Trophoblast cell (in vitro differentiated cells and primary cell): ENCODE data around the gene ASCC3.

Experiments used
- DNase-seq, 2 donors: peaks; one replicate each; pipeline ENCODE4 v3.0.0-alpha.2; 2016
- H2AFZ ChIP-seq: 2 replicates; pipeline ENCODE4 v1.6.1; 2013; ENCODE audit warnings: low read length, moderate library complexity, mild to moderate bottlenecking; ENCODE audit not compliant: insufficient read depth, poor library complexity
- H2AK5ac ChIP-seq: 2 replicates; pipeline ENCODE4 v1.6.1; 2013; ENCODE audit warnings: mild to moderate bottlenecking, low read length
- H2BK120ac ChIP-seq: 2 replicates; pipeline ENCODE4 v1.6.1; 2013; ENCODE audit warnings: low read length, mild to moderate bottlenecking, moderate library complexity; ENCODE audit not compliant: insufficient read depth, poor library complexity
- H2BK12ac ChIP-seq: 2 replicates; pipeline ENCODE4 v1.6.1; 2013; ENCODE audit warnings: mild to moderate bottlenecking, low read length, moderate library complexity
- H2BK5ac ChIP-seq: 2 replicates; pipeline ENCODE4 v1.6.1; 2013; ENCODE audit warnings: low read length, low read depth, moderate library complexity, mild to moderate bottlenecking; ENCODE audit not compliant: poor library complexity
- H3K14ac ChIP-seq: 2 replicates; pipeline ENCODE4 v1.6.1; 2013; ENCODE audit warnings: mild to moderate bottlenecking, low read length
- H3K18ac ChIP-seq: 2 replicates; pipeline ENCODE4 v1.6.1; 2013; ENCODE audit warnings: mild to moderate bottlenecking, low read length
- H3K23ac ChIP-seq: 2 replicates; pipeline ENCODE4 v1.6.1; 2013; ENCODE audit warnings: low read length
- H3K27ac ChIP-seq: 2 replicates; pipeline ENCODE4 v1.5.1; 2013; ENCODE audit warnings: low read depth, mild to moderate bottlenecking, inconsistent platforms, low read length, moderate library complexity
- H3K27me3 ChIP-seq: 2 replicates; pipeline ENCODE4 v1.6.1; 2013; ENCODE audit warnings: inconsistent platforms, mild to moderate bottlenecking, low read length, moderate library complexity; ENCODE audit not compliant: insufficient read depth
- H3K36me3 ChIP-seq, 2 experiments: 1 replicate in 1 of 2; 2 replicates in 1 of 2; pipeline ENCODE4 v1.6.1; 2013; ENCODE audit warnings: low read length in 2 of 2, mild to moderate bottlenecking in 2 of 2, moderate library complexity in 1 of 2; ENCODE audit not compliant: insufficient read depth in 2 of 2, control insufficient read depth in 1 of 2
- H3K4ac ChIP-seq: 2 replicates; pipeline ENCODE4 v1.6.1; 2013; ENCODE audit warnings: low read depth, mild to moderate bottlenecking, low read length, moderate library complexity
- H3K4me1 ChIP-seq, 2 experiments: 1 replicate in 1 of 2; 2 replicates in 1 of 2; pipeline ENCODE4 v1.6.1; 2013; ENCODE audit warnings: low read length in 2 of 2, mild to moderate bottlenecking in 2 of 2, moderate library complexity in 1 of 2; ENCODE audit not compliant: insufficient read depth in 2 of 2, control insufficient read depth in 1 of 2
- H3K4me2 ChIP-seq: 2 replicates; pipeline ENCODE4 v1.6.1; 2013; ENCODE audit warnings: inconsistent platforms, mild to moderate bottlenecking, low read length, moderate library complexity
- H3K4me3 ChIP-seq: 2 replicates; pipeline ENCODE4 v1.5.1; 2013; ENCODE audit warnings: mild to moderate bottlenecking, low read depth, low read length, inconsistent platforms
- H3K79me1 ChIP-seq: one replicate; pipeline ENCODE4 v1.6.1; 2013; ENCODE audit warnings: low read length
- H3K79me2 ChIP-seq: 2 replicates; pipeline ENCODE4 v1.6.1; 2013; ENCODE audit warnings: low read length, mild to moderate bottlenecking; ENCODE audit not compliant: control insufficient read depth, insufficient read depth, poor library complexity
- H3K9ac ChIP-seq: 2 replicates; pipeline ENCODE4 v1.6.1; 2013; ENCODE audit warnings: mild to moderate bottlenecking, low read length
- H3K9me3 ChIP-seq: 2 replicates; pipeline ENCODE4 v1.6.1; 2013; ENCODE audit warnings: low read depth, mild to moderate bottlenecking, control low read depth, inconsistent platforms, low read length; ENCODE audit not compliant: insufficient read depth
- H4K12ac ChIP-seq: 2 replicates; pipeline ENCODE4 v1.6.1; 2013; ENCODE audit warnings: low read depth, mild to moderate bottlenecking, low read length, moderate library complexity
- H4K8ac ChIP-seq: 2 replicates; pipeline ENCODE4 v1.6.1; 2013; ENCODE audit warnings: low read depth, mild to moderate bottlenecking, low read length, moderate library complexity
- H4K91ac ChIP-seq: one replicate; pipeline ENCODE4 v1.6.1; 2013; ENCODE audit warnings: low read depth, mild to moderate bottlenecking, low read length, moderate library complexity
- WGBS: extraction: QIAGEN DNeasy Blood & Tissue Kit; methylation state at CpG from one replicate; pipeline ENCODE4 v1.1.7; 2013; ENCODE audit warnings: missing lambda C conversion rate; ENCODE audit not compliant: insufficient read length, insufficient coverage; ENCODE audit errors: extremely low coverage; 5-methylcytosine and 5-hydroxymethylcytosine counted together

ASCC3 gene

GRCh38 chr6:100462706-100463629, 418.2 kb downstream of the ASCC3 start:
- peaks cover 6% of the 10 kb centered on the region for H3K9me3 ChIP-seq

DNA sequence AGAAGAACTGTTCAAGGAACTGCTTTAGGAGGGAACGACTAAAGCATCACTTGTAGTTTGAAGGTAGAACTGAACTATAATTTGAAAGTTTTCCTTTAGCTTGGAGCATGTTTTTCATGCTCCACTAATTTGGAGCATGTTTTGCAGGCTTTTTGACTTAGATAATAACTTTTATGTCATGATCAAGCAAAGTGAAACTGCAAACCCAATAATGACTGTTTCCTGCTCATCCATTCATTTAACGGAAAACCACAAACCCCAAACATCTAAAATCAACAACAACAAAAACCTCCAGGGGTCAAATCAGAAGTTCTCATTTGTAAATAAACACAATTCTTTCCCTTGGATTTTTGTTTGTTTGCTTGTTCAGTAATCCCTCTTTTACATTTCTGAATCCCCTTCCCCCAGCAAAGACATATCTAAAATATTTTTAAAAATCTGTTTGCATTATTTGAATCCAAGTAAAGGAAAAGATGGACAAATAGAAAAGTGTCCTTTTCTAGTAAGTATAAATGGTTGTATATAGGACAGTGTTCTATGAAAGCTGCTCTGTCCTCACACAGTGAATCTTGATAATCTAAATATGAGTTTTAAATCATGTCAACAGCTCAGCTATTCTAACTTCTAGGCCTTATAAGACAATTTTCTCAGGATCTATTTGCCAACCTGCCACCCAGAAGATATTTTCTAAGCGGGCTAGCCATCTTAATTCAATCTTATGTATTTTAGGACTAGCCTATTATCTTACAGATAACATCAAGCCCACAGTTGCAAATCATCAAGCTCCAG, 419.0 kb downstream of the ASCC3 start:
- no peak overlapping the region for H2AFZ ChIP-seq
- H3K4me3 ChIP-seq: no peak overlapping the region
- H3K23ac ChIP-seq: no peak overlapping the region
- DNase-seq: no peak
- H3K9ac ChIP-seq: no peak overlapping the region
- H3K79me2 ChIP-seq: no peaks in the 10 kb centered on the region
- H2BK5ac ChIP-seq: no peak overlapping the region
- H3K4me2 ChIP-seq: no peak overlapping the region
- peaks cover 73% of the 10 kb centered on the region for H3K27me3 ChIP-seq
- no peak overlapping the region for H2BK12ac ChIP-seq
- no peak overlapping the region for H3K4ac ChIP-seq
- H3K79me1 ChIP-seq: no peaks in the 10 kb centered on the region
- no peak overlapping the region for H3K18ac ChIP-seq
- peaks cover 13 to 14% of the 10 kb centered on the region in 2 experiments for H3K4me1 ChIP-seq
- H4K12ac ChIP-seq: no peak overlapping the region
- H4K91ac ChIP-seq: no peak overlapping the region
- H2BK120ac ChIP-seq: no peak overlapping the region
- H4K8ac ChIP-seq: no peak overlapping the region
- H3K27ac ChIP-seq: no peak overlapping the region
- no peaks in the 10 kb centered on the region for H3K36me3 ChIP-seq
- H3K9me3 ChIP-seq: peaks cover 6% of the 10 kb centered on the region
- H2AK5ac ChIP-seq: no peak overlapping the region
- WGBS: no CpG with 5 or more reads among the region's 3 CpGs
- H3K14ac ChIP-seq: no peak overlapping the region

More at GRCh38 chr6:100462706-100463629, 418.2 kb downstream of the ASCC3 start:
- Histone ChIP-seq H3K79me1 (no peaks in the 10 kb centered on the region), H2BK120ac (no peak overlapping the region), H3K27me3 (peaks cover 73% of the 10 kb centered on the region), H3K4me3 (no peak overlapping the region), H3K9ac (no peak overlapping the region), H3K23ac (no peak overlapping the region), H3K14ac (no peak overlapping the region), H3K36me3 (no peaks in the 10 kb centered on the region), H4K12ac (no peak overlapping the region), H2BK5ac (no peak overlapping the region), H2BK12ac (no peak overlapping the region), H4K8ac (no peak overlapping the region), H3K27ac (no peak overlapping the region), H3K4ac (no peak overlapping the region), H3K4me1 (peaks cover 11 to 14% of the 10 kb centered on the region in 2 experiments), H3K79me2 (no peaks in the 10 kb centered on the region), H3K18ac (no peak overlapping the region), H2AFZ (no peak overlapping the region), H3K4me2 (no peak overlapping the region), H2AK5ac (no peak overlapping the region), H4K91ac (no peak overlapping the region)
- no peak for DNase-seq
- WGBS: no CpG with 5 or more reads among the region's 13 CpGs

DNA sequence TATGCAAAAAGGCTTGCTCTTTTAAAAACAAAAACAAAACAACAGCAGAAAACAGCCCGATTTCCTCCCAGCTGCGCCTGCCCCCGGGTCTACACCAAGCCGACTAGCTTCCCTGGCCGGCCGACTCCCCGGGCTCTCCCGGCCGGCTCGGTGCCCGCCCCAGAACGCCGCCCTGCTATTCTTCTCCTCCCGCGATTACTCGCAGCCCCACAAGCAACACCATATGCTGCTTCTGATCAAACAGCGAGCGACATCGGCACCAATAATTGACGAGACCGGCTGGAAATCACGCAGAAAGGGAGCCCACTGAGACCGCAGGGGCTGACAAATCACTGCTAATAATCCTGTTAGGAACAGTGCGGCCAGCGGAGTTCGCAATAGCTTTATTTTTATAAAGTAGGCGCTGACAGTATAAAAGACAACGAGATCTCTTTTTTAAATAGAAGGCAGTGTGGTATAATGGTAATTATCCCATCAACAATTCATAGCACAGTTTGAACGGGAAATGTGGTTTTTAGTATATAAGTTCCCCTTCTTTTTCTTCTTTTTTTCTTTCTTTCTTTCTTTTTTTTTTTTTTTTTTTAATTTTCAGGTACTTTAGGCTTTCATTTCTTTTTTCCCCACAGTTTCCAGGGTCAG, 419.7 kb downstream of the ASCC3 start:
- Histone ChIP-seq H3K4me1 (peaks cover 13 to 14% of the 10 kb centered on the region in 2 experiments), H3K9ac (no peak overlapping the region), H3K79me1 (no peaks in the 10 kb centered on the region), H2BK120ac (no peak overlapping the region), H3K27ac (no peak overlapping the region), H3K14ac (no peak overlapping the region), H2AK5ac (no peak overlapping the region), H3K18ac (no peak overlapping the region), H3K27me3 (peaks cover 73% of the 10 kb centered on the region), H4K91ac (no peak overlapping the region), H3K36me3 (no peaks in the 10 kb centered on the region), H4K12ac (no peak overlapping the region), H3K4ac (no peak overlapping the region), H2BK12ac (no peak overlapping the region), H3K4me2 (no peak overlapping the region), H3K4me3 (no peak overlapping the region), H3K79me2 (no peaks in the 10 kb centered on the region), H4K8ac (no peak overlapping the region), H2AFZ (no peak overlapping the region), H2BK5ac (no peak overlapping the region), H3K23ac (no peak overlapping the region), H3K9me3 (peaks cover 5% of the 10 kb centered on the region)
- peak in 1 of 2 donors; percentile 26 for DNase-seq
- no CpG with 5 or more reads among the region's 29 CpGs for WGBS

- no CpG with 5 or more reads among the region's 9 CpGs for WGBS
- Histone ChIP-seq H3K23ac (no peak overlapping the region), H4K12ac (no peak overlapping the region), H3K79me2 (no peaks in the 10 kb centered on the region), H3K4ac (no peak overlapping the region), H3K27me3 (peaks cover 73% of the 10 kb centered on the region), H2AFZ (no peak overlapping the region), H3K79me1 (no peaks in the 10 kb centered on the region), H2BK120ac (no peak overlapping the region), H3K9ac (no peak overlapping the region), H3K36me3 (no peaks in the 10 kb centered on the region), H3K27ac (no peak overlapping the region), H3K4me1 (peaks cover 13 to 14% of the 10 kb centered on the region in 2 experiments), H2BK5ac (no peak overlapping the region), H3K4me2 (no peak overlapping the region), H3K4me3 (no peak overlapping the region), H2BK12ac (no peak overlapping the region), H3K9me3 (peaks cover 4% of the 10 kb centered on the region), H3K18ac (no peak overlapping the region), H3K14ac (no peak overlapping the region), H4K91ac (no peak overlapping the region), H4K8ac (no peak overlapping the region), H2AK5ac (no peak overlapping the region)
- peak in 1 of 2 donors; percentile 17 for DNase-seq
Measured at GRCh38 chr6:100460650-100461204, 420.4 kb downstream of the ASCC3 start.
